Activated naive CD8-positive, alpha-beta T cell treated with anti-CD3 and anti-CD28 coated beads, Interleukin-2, amount 10 ng/mL, durations not matched to agents 7 days and 5 days (primary cell): Measurements from ENCODE around the gene MUC6. TPM values are rescaled to one million over a fixed set of nuclear protein-coding genes. Genes with fewer than 3 reads are reported as not detected.
A peak's percentile ranks its signal among the peaks of the same experiment; 100 is the strongest.

Source experiments
- ATAC-seq: fragments of 150-1000 bp; cut with Tn5 transposase; one replicate; pipeline ENCODE4 v1.10.0; 2021; ENCODE audit warnings: low read depth, moderate library complexity
- POLR2A ChIA-PET: fragments of 350-600 bp; sonication (Branson Sonifier 250); formaldehyde crosslinking; loops from one replicate; lab custom pipeline; 2021; ENCODE audit warnings: antibody characterized with exemption; lab: Charles Lee
- DNase-seq: peaks from one replicate; pipeline ENCODE4 v3.0.0; 2021
- H3K27ac Mint-ChIP-seq: one replicate; pipeline ENCODE4 v1.8.0; 2022; ENCODE audit warnings: mild to moderate bottlenecking, mixed read lengths
- H3K27me3 Mint-ChIP-seq: one replicate; pipeline ENCODE4 v1.8.0; 2022; ENCODE audit warnings: mild to moderate bottlenecking, moderate library complexity, mixed read lengths
- H3K36me3 Mint-ChIP-seq: one replicate; pipeline ENCODE4 v1.8.0; 2021; ENCODE audit warnings: mild to moderate bottlenecking, mixed read lengths
- H3K4me1 Mint-ChIP-seq: one replicate; pipeline ENCODE4 v1.8.0; 2021; ENCODE audit warnings: mixed read lengths
- H3K4me3 Mint-ChIP-seq: one replicate; pipeline ENCODE4 v1.8.0; 2022; ENCODE audit warnings: mild to moderate bottlenecking, moderate library complexity, mixed read lengths
- H3K9me3 Mint-ChIP-seq: one replicate; pipeline ENCODE4 v1.8.0; 2021; ENCODE audit warnings: mixed read lengths
- total RNA-seq, 2 experiments: library from RNA; stranded (reverse); gene quantifications; one replicate each; pipeline ENCODE4 v1.2.3, GENCODE V29; 2021

MUC6 gene
- total RNA-seq, 2 experiments from 2014 or later: not detected

DNA sequence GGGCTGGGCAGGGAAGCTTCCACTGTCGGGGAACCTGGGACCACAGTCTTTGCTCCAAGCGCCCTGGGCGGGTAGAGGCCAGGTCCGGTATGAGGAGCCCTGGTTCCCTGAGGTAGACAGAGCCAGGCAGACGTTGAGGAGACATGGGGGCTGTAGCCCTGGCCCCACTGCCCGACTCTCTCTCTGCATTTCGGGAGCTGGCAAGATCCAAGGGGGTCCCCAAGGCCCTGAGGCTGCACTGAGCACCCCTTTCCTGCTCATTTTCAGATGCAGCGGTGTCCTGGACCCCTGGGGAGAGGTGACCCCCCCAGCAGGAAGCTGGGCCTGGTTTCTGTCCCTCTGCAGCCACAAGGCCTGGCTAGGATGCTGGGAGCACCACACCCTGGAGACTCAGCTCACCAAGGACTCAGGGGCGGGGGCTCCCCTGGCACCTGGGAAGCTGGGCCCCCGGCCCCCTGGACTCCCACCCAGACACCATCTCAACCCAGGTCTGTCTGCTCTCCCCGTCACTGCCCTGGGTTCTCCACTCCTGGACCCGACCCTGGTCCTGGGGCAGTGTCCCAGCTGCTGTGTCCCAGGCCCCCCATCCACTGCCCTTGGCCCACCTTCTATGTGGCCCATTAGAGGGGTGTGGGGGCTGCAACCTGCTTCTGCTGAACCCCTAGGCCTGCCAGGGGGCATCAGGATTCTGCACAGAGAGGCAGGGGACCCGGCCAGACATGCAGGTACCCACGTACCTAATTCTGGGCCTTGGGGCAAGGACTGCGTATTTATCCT, 15.0 kb upstream of the MUC6 start:
- no peak overlapping the region for H3K27ac Mint-ChIP-seq
- no peak for ATAC-seq
- POLR2A ChIA-PET: interaction anchor here (0.9 kb wide), 1 partner anchor 126 kb away, joined by 3 read pairs; no protein-coding TSS in a partner anchor

DNA sequence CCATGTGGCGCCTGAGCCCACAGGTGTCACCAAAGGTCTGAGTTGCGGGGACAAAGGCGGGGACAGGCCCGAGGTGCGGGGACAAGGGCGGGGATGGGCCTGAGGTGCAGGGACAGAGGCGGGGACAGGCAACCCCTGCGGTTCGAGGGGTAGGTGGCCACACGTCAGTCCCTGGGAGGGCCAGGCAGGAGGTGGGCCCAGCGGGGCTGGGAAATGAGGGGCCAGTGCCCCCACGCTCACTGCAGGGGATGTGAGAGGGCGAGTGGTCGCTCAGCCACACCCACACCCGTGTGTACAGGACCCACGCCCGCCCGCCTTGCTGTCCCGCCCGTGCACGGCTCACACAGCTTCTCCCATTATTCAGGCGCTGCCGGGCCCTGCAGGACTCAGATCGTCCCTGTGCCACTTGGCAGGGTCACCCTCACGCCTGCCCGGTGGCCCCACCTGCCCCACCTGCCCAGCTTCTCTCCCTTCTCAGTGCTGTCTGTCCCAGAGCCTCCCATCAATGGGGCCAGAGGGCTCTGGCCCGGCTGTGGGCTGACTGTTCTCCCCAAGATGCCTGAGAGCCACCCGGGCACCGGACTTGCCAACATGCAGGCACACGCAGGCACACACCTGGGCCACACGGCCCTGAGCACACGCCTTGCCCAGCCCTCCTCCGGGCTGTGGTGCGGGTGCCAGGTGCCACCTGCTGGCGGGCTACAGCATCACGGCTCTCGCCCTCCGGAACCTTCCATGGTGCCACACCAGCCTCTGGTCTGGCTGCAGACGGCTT, 14.2 kb upstream of the MUC6 start:
- DNase-seq (peak; percentile 85), ATAC-seq (peak; percentile 93)
- H3K27me3 Mint-ChIP-seq: peaks cover 10% of the 10 kb centered on the region
- no peaks in the 10 kb centered on the region for H3K36me3 Mint-ChIP-seq
- POLR2A ChIA-PET: interaction anchor here (0.6 to 0.9 kb wide), 2 partner anchors 126 to 245 kb away, joined by 3 read pairs; no protein-coding TSS in a partner anchor
- H3K9me3 Mint-ChIP-seq: no peaks in the 10 kb centered on the region
- no peak overlapping the region for H3K4me3 Mint-ChIP-seq
- H3K27ac Mint-ChIP-seq: no peak overlapping the region
- peaks cover 4% of the 10 kb centered on the region for H3K4me1 Mint-ChIP-seq

More for the DNA sequence above, 15.0 kb upstream of the MUC6 start:
- no peaks in the 10 kb centered on the region for H3K9me3 Mint-ChIP-seq
- peaks cover 7% of the 10 kb centered on the region for H3K27me3 Mint-ChIP-seq
- H3K36me3 Mint-ChIP-seq: no peaks in the 10 kb centered on the region
- DNase-seq: no peak
- peaks cover 4% of the 10 kb centered on the region for H3K4me1 Mint-ChIP-seq
- H3K4me3 Mint-ChIP-seq: no peak overlapping the region

DNA sequence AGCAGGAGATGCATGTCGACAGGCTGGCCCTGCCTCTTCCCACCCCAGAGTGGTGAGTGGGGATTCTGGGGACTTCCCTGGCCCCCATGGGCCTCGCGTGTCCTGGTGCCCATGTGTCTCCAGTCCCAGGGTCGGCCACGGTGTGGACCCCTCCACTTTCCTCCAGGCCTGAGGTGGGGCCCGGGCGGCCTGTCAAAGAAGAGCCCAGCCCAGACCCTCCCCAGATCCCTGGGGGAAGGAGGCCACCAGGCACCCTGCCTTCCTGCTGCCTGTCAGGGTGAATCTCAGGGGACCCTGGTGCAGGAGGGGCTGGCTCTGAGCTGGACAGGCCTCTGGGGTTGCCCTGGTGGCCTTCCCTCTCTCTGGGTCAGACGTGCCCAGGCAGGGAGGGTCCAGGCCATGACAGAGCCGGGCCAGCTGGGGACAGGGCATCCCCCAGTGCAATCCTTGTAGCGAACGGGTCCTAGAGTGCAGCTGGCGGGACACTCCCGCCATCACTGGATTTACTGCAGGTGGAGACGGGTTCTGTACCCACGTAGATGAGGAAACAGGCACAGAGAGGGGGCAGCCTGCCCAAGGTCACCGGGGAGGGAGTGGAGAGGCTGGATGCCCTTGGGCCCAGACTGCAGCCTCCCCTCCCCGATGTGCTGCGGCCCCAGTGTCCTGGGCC, 13.5 kb upstream of the MUC6 start:
- no peak for ATAC-seq
- DNase-seq: peak; percentile 29
- POLR2A ChIA-PET: interaction anchor here (0.6 to 0.9 kb wide), 2 partner anchors 125 to 244 kb away, joined by 3 read pairs; no protein-coding TSS in a partner anchor
- Mint-ChIP-seq H3K27ac (no peak overlapping the region), H3K9me3 (no peaks in the 10 kb centered on the region), H3K4me3 (no peak overlapping the region), H3K27me3 (peaks cover 13% of the 10 kb centered on the region), H3K36me3 (no peaks in the 10 kb centered on the region), H3K4me1 (peaks cover 4% of the 10 kb centered on the region)

DNA sequence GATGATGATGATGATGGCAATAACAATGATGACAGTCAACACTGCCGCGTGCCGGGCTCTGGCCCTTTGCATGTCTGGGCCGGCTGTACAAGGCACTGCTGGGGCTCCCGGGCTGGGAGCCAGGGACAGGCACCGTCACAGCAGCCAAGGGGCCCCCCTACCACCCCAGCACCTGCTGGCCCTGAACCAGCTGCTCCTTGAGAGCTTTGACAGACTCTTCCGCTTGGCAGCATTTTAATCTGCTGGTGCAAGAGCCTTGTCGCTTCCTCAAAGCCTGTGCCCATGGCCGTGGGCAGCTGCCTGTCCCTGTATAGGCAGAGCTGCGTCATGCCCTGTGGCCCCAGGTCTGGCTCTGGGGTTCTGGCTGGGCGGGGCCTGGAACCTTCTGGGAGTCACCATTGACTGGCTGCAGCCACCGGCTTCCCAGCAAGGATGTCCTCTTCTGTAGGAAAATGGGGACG, 12.9 kb upstream of the MUC6 start:
- no peaks in the 10 kb centered on the region for H3K36me3 Mint-ChIP-seq
- peaks cover 15% of the 10 kb centered on the region for H3K27me3 Mint-ChIP-seq
- POLR2A ChIA-PET: no interaction called here
- no peak overlapping the region for H3K27ac Mint-ChIP-seq
- peaks cover 4% of the 10 kb centered on the region for H3K4me1 Mint-ChIP-seq
- ATAC-seq (no peak), DNase-seq (peak; percentile 28)
- no peaks in the 10 kb centered on the region for H3K9me3 Mint-ChIP-seq
- H3K4me3 Mint-ChIP-seq: no peak overlapping the region

DNA sequence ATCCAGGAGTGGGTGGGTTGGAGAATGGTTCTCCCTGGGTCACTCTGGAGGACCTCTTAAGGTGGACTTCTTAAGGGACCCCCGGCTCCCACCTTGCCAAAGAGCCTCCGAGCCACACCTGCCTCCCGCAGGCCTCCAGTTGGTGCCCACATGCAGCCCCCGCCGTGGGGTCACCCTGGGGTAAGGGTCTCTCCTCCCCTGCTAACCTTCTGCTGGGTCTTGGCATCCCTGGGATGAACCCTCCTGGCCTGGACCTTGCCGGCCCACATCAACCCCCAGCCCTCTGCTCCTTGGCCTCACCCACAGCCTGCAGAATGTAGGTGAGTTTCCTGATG, 12.5 kb upstream of the MUC6 start:
- DNase-seq (peak; percentile 14), ATAC-seq (no peak)
- Mint-ChIP-seq H3K4me1 (peaks cover 4% of the 10 kb centered on the region), H3K4me3 (no peak overlapping the region), H3K36me3 (no peaks in the 10 kb centered on the region), H3K27ac (no peak overlapping the region), H3K27me3 (peaks cover 15% of the 10 kb centered on the region), H3K9me3 (no peaks in the 10 kb centered on the region)
- POLR2A ChIA-PET: no interaction called here

DNA sequence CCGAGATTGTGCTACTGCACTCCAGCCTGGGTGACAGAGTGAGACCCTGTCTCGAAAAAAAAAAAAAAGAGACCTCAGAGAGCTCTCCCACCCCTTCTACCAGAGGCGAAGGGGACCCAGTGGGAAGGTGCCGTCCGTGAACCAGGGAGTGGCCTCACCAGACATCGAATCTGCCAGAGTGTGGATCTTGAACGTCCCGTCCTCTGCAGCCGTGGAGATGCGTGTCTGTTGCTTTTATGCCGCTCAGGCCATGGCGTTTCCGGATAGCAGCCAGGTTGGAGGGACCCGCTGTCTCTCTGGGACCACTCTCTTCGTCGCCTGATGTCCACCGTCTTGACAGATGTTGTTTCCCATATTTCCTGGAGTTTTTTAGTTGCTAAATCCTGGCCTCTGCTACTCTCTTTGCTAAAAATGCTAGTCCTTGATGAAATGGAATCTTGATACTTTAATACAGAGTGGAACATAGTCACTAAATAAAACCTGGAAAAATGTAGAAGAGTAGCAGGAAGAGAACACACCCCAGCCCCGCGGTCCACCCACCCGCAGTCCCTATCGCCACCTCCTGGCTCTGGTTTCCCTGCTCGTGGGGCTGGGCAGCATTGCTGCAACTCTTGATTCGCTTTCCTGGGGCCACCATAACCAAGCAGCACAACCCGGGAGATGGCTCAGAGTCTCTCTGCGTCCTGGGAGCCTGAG, 12.0 kb upstream of the MUC6 start:
- H3K9me3 Mint-ChIP-seq: no peaks in the 10 kb centered on the region
- DNase-seq: peak; percentile 13
- peaks cover 15% of the 10 kb centered on the region for H3K27me3 Mint-ChIP-seq
- H3K27ac Mint-ChIP-seq: no peak overlapping the region
- POLR2A ChIA-PET: no interaction called here
- no peaks in the 10 kb centered on the region for H3K36me3 Mint-ChIP-seq
- no peak overlapping the region for H3K4me3 Mint-ChIP-seq
- peaks cover 4% of the 10 kb centered on the region for H3K4me1 Mint-ChIP-seq
- no peak for ATAC-seq

DNA sequence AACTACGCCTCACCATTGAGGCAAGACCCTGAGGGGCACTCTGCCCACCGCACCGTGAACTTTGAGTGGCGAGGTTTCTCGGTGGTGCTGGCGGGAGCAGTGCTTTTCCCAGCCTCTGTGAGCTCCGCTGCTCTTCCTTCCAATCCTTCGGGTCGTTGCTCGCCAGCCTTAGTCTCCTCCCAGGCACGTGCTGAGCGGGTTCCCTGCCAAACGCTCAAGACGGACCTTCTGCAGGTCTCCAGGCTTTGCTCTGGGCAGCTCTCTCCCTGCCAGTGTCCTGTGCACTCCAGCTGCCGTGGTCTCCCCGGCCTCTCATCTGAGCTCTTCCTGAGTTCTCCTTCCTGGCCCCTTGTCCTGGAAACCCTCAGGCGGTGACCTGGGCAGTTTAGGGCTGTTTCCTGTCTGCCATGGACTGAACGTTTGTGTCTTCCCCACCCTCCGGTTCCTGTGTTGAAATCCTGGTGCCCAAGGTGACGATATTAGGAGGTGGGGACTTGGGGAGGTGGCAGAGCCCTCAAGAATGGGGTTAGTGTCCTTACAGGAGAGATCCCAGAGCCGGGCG, 11.2 kb upstream of the MUC6 start:
- no peak overlapping the region for H3K4me3 Mint-ChIP-seq
- H3K27ac Mint-ChIP-seq: no peak overlapping the region
- peaks cover 4% of the 10 kb centered on the region for H3K4me1 Mint-ChIP-seq
- H3K36me3 Mint-ChIP-seq: no peaks in the 10 kb centered on the region
- DNase-seq (no peak), ATAC-seq (no peak)
- POLR2A ChIA-PET: no interaction called here
- no peaks in the 10 kb centered on the region for H3K9me3 Mint-ChIP-seq
- H3K27me3 Mint-ChIP-seq: peaks cover 15% of the 10 kb centered on the region

DNA sequence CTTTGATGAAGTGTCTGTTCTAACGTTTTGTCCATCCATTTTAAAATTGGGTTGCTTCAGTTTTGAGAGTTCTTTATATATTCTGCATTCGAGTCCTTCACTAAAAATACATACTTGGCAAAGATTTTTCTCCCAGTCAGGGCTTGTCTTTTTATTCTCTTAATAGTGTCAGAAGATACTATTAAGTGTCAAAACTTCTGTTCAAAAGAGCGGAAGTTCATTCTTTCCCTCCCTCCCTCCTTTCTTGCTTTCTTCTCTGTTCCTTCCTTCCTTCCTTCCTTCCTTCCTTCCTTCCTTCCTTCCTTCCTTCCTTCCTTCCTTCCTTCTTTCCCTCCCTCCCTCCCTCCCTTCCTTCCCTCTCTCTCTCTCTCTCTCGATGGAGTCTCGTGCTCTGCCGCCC, 7.6 kb upstream of the MUC6 start:
- H3K36me3 Mint-ChIP-seq: no peaks in the 10 kb centered on the region

GRCh38 chr11:1043563-1044096, 7.1 kb upstream of the MUC6 start:
- Mint-ChIP-seq H3K9me3 (no peaks in the 10 kb centered on the region), H3K4me1 (no peaks in the 10 kb centered on the region)

More for the DNA sequence above, 7.6 kb upstream of the MUC6 start:
- no peak for DNase-seq
- POLR2A ChIA-PET: no interaction called here
- Mint-ChIP-seq H3K4me3 (no peak overlapping the region), H3K4me1 (no peaks in the 10 kb centered on the region), H3K9me3 (no peaks in the 10 kb centered on the region), H3K27me3 (peaks cover 15% of the 10 kb centered on the region), H3K27ac (no peak overlapping the region)
- ATAC-seq: no peak

GRCh38 chr11:1042626-1043562, 6.4 kb upstream of the MUC6 start:
- Mint-ChIP-seq H3K27ac (no peak overlapping the region), H3K27me3 (peaks cover 9% of the 10 kb centered on the region), H3K4me1 (no peaks in the 10 kb centered on the region), H3K9me3 (no peaks in the 10 kb centered on the region), H3K36me3 (no peaks in the 10 kb centered on the region), H3K4me3 (no peak overlapping the region)
- no peak for DNase-seq
- POLR2A ChIA-PET: no interaction called here
- no peak for ATAC-seq

More at GRCh38 chr11:1043563-1044096, 7.1 kb upstream of the MUC6 start:
- POLR2A ChIA-PET: no interaction called here
- ATAC-seq: no peak
- peaks cover 12% of the 10 kb centered on the region for H3K27me3 Mint-ChIP-seq
- no peaks in the 10 kb centered on the region for H3K36me3 Mint-ChIP-seq
- H3K27ac Mint-ChIP-seq: no peak overlapping the region
- DNase-seq: peak; percentile 22
- H3K4me3 Mint-ChIP-seq: no peak overlapping the region

DNA sequence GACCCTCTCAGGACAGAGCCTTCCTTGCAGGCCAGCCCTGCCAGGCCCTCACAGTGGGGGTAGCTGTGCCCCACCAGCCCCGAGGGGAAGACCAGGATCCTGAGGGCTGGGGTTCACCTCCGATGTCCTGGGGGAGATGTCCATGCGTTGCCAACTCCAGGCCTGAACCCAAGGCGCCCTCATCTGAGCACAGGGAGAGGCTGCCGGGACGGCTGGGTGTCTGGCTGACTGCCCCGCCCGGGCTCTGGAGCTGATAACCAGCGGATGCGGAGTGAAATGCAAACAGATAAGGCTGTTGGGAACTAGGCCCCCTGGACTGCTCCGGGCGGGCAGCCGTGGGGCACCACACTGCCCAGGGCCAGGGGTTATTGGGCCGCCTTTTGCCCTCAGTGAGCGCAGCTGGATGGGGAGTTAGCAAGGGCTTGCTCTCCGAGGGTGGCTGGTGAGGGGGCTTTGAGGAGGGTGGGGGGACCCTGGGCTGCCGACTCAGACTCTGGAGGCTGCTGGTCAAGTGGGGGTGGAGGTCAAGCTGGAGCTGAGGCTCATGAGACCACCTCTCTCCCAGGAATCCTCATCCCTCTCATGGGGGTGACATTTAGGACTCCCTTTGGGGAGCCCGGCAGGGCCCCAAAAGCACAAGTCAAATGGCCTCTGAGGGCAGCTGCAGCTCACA, 5.6 kb upstream of the MUC6 start:
- no peak for DNase-seq
- no peaks in the 10 kb centered on the region for H3K4me1 Mint-ChIP-seq
- H3K9me3 Mint-ChIP-seq: no peaks in the 10 kb centered on the region
- no peak for ATAC-seq
- POLR2A ChIA-PET: no interaction called here
- H3K4me3 Mint-ChIP-seq: no peak overlapping the region
- H3K27me3 Mint-ChIP-seq: peaks cover 8% of the 10 kb centered on the region
- H3K36me3 Mint-ChIP-seq: no peaks in the 10 kb centered on the region
- H3K27ac Mint-ChIP-seq: no peak overlapping the region
